ENCODE measurements around the gene ACOX2. TPM values are rescaled to one million over a fixed set of nuclear protein-coding genes. Genes with fewer than 3 reads are reported as not detected.

ACOX2 gene
- total and polyA plus RNA-seq, 2 of the 13 experiments (the other 11 are each of a cell fraction or from before 2014, with no cell fraction given): 42.6 to 98.5 TPM

- Histone ChIP-seq H3K4me3 (replicated peaks in 1 of 3; ENCODE audit: insufficient read depth in 1 of 3, low read depth in 2 of 3, low read length in 3 of 3) (peak overlapping the region; percentile 16 to 83 (median 78); a peak in 3 of 6 replicates), H3K4me1 (ENCODE audit: insufficient read depth, low read length) (peaks cover 69% of the 10 kb centered on the region), H3K4me2 (ENCODE audit: low read depth, low read length) (peak overlapping the region; percentile 94), H2AFZ (ENCODE audit: low read length) (no peak overlapping the region), H3K9me3 (ENCODE audit: low read length) (no peaks in the 10 kb centered on the region), H3K27ac (ENCODE audit: extremely low read length, insufficient read depth, low read length) (no peak overlapping the region), H3K36me3 (replicated peaks in 1 of 2; ENCODE audit: control insufficient read depth in 1 of 2, insufficient read depth in 2 of 2, low read length in 2 of 2) (0 out of 5 replicates have a peak, but pooled peaks cover 0 to 1% of the 10 kb centered on the region in 2 experiments), H3K27me3 (ENCODE audit: control insufficient read depth in 1 of 2, insufficient read depth in 2 of 2, low read length in 2 of 2) (no peaks in the 10 kb centered on the region; a peak in 1 of 5 replicates), H4K20me1 (ENCODE audit: insufficient read depth, low read length) (peaks cover 6% of the 10 kb centered on the region), H3K79me2 (ENCODE audit: insufficient read depth, low read length) (peaks cover 66% of the 10 kb centered on the region), H3K9ac (ENCODE audit: insufficient read depth, low read depth, low read length) (peak overlapping the region; percentile 79; the same call in 1 of the 2 replicates)
- in situ Hi-C loops (cut with HindIII; ENCODE audit: extremely low pct_ligation_motif_present, low pct_unique_long_range_greater_than_20kb) (no loop called here), intact Hi-C loops (cut with micrococcal nuclease; ENCODE audit: unreplicated experiment) (loop anchor here (5.0 kb wide), 1 partner anchor 62 kb away; the partner anchor contains the start of gene PDHB)
- CTCF ChIA-PET (ENCODE audit: low intra/inter-chr PET ratio, low total read pairs): no interaction called here
- no peak for FAIRE-seq
- POLR2A ChIA-PET: interaction anchor here (0.6 to 3.7 kb wide), 5 partner anchors 26 to 188 kb away, joined by 3 to 28 read pairs (median 9); partner anchors contain the start of genes ACOX2, HTD2 and RPP14
- BruUV-seq (replicated peaks): no TSS peak
- no peak for DNase-seq (ENCODE audit: low spot score)
- 38% methylated on average over 3 of the region's 3 CpGs for WGBS (ENCODE audit: low lambda C conversion rate)
- TF ChIP-seq ZNF841 (CRISPR knock-in tag; IDR thresholded peaks at IDR 0.05; ENCODE audit: borderline replicate concordance) (no peak), ZNF652 (CRISPR knock-in tag; IDR thresholded peaks at IDR 0.05; ENCODE audit: borderline replicate concordance, low read depth) (peak; percentile 62; the same call in 1 of the 2 replicates)
- ATAC-seq: no peak
Observed at GRCh38 chr3:58494107-58494506, 42.9 kb downstream of the ACOX2 start.

- DNase-seq (ENCODE audit: low spot score) (no peak), ATAC-seq (no peak), FAIRE-seq (no peak)
- Histone ChIP-seq H2AFZ (ENCODE audit: low read length) (no peak overlapping the region), H3K36me3 (replicated peaks in 1 of 2; ENCODE audit: control insufficient read depth in 1 of 2, insufficient read depth in 2 of 2, low read length in 2 of 2) (no peaks in the 10 kb centered on the region), H3K79me2 (ENCODE audit: insufficient read depth, low read length) (peaks cover 52% of the 10 kb centered on the region), H3K4me1 (ENCODE audit: insufficient read depth, low read length) (peaks cover 84% of the 10 kb centered on the region), H3K27ac (ENCODE audit: extremely low read length, insufficient read depth, low read length) (peak overlapping the region; percentile 42), H4K20me1 (ENCODE audit: insufficient read depth, low read length) (peaks cover 6% of the 10 kb centered on the region), H3K9me3 (ENCODE audit: low read length) (no peaks in the 10 kb centered on the region), H3K4me2 (ENCODE audit: low read depth, low read length) (peak overlapping the region; percentile 94), H3K4me3 (replicated peaks in 1 of 3; ENCODE audit: insufficient read depth in 1 of 3, low read depth in 2 of 3, low read length in 3 of 3) (peak overlapping the region; percentile 69 to 83 (median 78)), H3K27me3 (ENCODE audit: control insufficient read depth in 1 of 2, insufficient read depth in 2 of 2, low read length in 2 of 2) (no peaks in the 10 kb centered on the region; a peak in 3 of 5 replicates), H3K9ac (ENCODE audit: insufficient read depth, low read depth, low read length) (peak overlapping the region; percentile 79)
- intact Hi-C loops (cut with micrococcal nuclease; ENCODE audit: unreplicated experiment): loop anchor here (2.0 to 5.0 kb wide), 3 partner anchors 26 to 160 kb away; partner anchors contain the start of genes PDHB and PXK
- ChIA-PET POLR2A (interaction anchor here (1.0 to 3.7 kb wide), 6 partner anchors 21 to 44 kb away, joined by 3 to 28 read pairs (median 16); partner anchors contain the start of gene ACOX2), CTCF (ENCODE audit: low intra/inter-chr PET ratio, low total read pairs) (interaction anchor here (1.7 kb wide), 1 partner anchor 29 kb away, joined by 8 read pairs; no protein-coding TSS in a partner anchor)
- in situ Hi-C loops (cut with HindIII; ENCODE audit: extremely low pct_ligation_motif_present, low pct_unique_long_range_greater_than_20kb): no loop called here
- TF ChIP-seq MED8 (CRISPR knock-in tag; IDR thresholded peaks at IDR 0.05; ENCODE audit: insufficient replicate concordance) (no peak), DMAP1 (CRISPR knock-in tag; IDR thresholded peaks at IDR 0.05) (0 out of 2 replicates have a peak, but pooled peaks have one; percentile 16), ATF1 (CRISPR knock-in tag; IDR thresholded peaks at IDR 0.05) (no peak), ZNF580 (CRISPR knock-in tag; IDR thresholded peaks at IDR 0.05; ENCODE audit: borderline replicate concordance, low read depth) (0 out of 2 replicates have a peak, but pooled peaks have one; percentile 5), REST (IDR thresholded peaks at IDR 0.05; ENCODE audit: borderline replicate concordance in 1 of 2, low read depth in 1 of 2, low read length in 2 of 2) (no peak), SAP130 (CRISPR knock-in tag; IDR thresholded peaks at IDR 0.05; ENCODE audit: low read depth) (peak; percentile 27), RFX5 (IDR thresholded peaks at IDR 0.05; ENCODE audit: low read depth, low read length) (no peak), POLR2A (IDR thresholded peaks at IDR 0.05; ENCODE audit: insufficient read depth in 1 of 2, low read depth in 2 of 2, low read length in 2 of 2) (no peak)
- WGBS (ENCODE audit: low lambda C conversion rate): 0% methylated on average over 5 of the region's 15 CpGs
- BruUV-seq (replicated peaks): no TSS peak
Observed at GRCh38 chr3:58492494-58492905, 44.5 kb downstream of the ACOX2 start.
